HG03039 (cell line): Measurements from ENCODE around the gene MARCHF11.

Experiments
- ATAC-seq: cut with Tn5 transposase; IDR thresholded peaks from one replicate; pipeline ENCODE4 v1.9.1; 2021; ENCODE audit warnings: mild to moderate bottlenecking, moderate library complexity; ENCODE audit not compliant: unreplicated experiment

The MARCHF11 gene

GRCh38 chr5:16179511-16179935, at the start of gene MARCHF11:
TSS of gene MARCHF11 (minus strand) at chr5:16179791. CDS start at chr5:16179575, 216 bp downstream.
- ATAC-seq, result no peak

- ATAC-seq, result no peak
Measured at GRCh38 chr5:16225927-16226326, 46.3 kb upstream of the MARCHF11 start.

GRCh38 chr5:16192311-16192710, 12.7 kb upstream of the MARCHF11 start:
- ATAC-seq, result no peak

GRCh38 chr5:16180789-16181082, 1.1 kb upstream of the MARCHF11 start:
- ATAC-seq, result no peak

GRCh38 chr5:16179936-16180788, 571 bp upstream of the MARCHF11 start:
- ATAC-seq, result no peak

- no peak for ATAC-seq
Measured at GRCh38 chr5:16178745-16179372, 732 bp downstream of the MARCHF11 start.

- ATAC-seq, result no peak
Measured at GRCh38 chr5:16169550-16169949, 10.0 kb downstream of the MARCHF11 start.

- peak; percentile 83 for ATAC-seq
Measured at GRCh38 chr5:16160706-16161105, 18.9 kb downstream of the MARCHF11 start.

GRCh38 chr5:16159636-16160035, 20.0 kb downstream of the MARCHF11 start:
- no peak for ATAC-seq

- no peak for ATAC-seq
Measured at GRCh38 chr5:16156152-16156551, 23.4 kb downstream of the MARCHF11 start.

GRCh38 chr5:16152601-16153568, 26.7 kb downstream of the MARCHF11 start:
- no peak for ATAC-seq

GRCh38 chr5:16149621-16150020, 30.0 kb downstream of the MARCHF11 start:
- no peak for ATAC-seq

GRCh38 chr5:16147179-16147900, 32.3 kb downstream of the MARCHF11 start:
- no peak for ATAC-seq

- ATAC-seq, result no peak
Measured at GRCh38 chr5:16144416-16144815, 35.2 kb downstream of the MARCHF11 start.

GRCh38 chr5:16143361-16144049, 36.1 kb downstream of the MARCHF11 start:
- no peak for ATAC-seq

GRCh38 chr5:16140944-16141343, 38.6 kb downstream of the MARCHF11 start:
- no peak for ATAC-seq

- ATAC-seq, result no peak
Measured at GRCh38 chr5:16140417-16140816, 39.2 kb downstream of the MARCHF11 start.

GRCh38 chr5:16137177-16137576, 42.4 kb downstream of the MARCHF11 start:
- ATAC-seq, result no peak

- no peak for ATAC-seq
Measured at GRCh38 chr5:16135506-16135905, 44.1 kb downstream of the MARCHF11 start.

GRCh38 chr5:16135003-16135402, 44.6 kb downstream of the MARCHF11 start:
- ATAC-seq, result no peak
